Psoas muscle (tissue), 8 donors: ENCODE results near the gene TRAF3IP3. TPM values are rescaled to one million over a fixed set of nuclear protein-coding genes. Genes with fewer than 3 reads are reported as not detected.
A peak's percentile ranks its signal among the peaks of the same experiment; 100 is the strongest.

Source experiments
- ATAC-seq, 4 donors: fragments of 200-7000 bp; cut with Tn5 transposase; one replicate each; pipeline ENCODE4 v1.9.1; 2020; ENCODE audit warnings: moderate library complexity in 3 of 4, mild to moderate bottlenecking in 2 of 4
- DNase-seq, 2 donors: peaks; one replicate each; pipeline ENCODE4 v3.0.0-alpha.2; 2020
- H3K27ac ChIP-seq: fragments of 200-600 bp; one replicate; pipeline ENCODE4 v1.8.0; 2022
- H3K27me3 ChIP-seq, 3 donors: fragments of 200-600 bp in 1 of 3; one replicate each; pipeline versions ENCODE4 v1.6.1 to v1.8.0; 2013 to 2022; ENCODE audit warnings: low read length in 2 of 3, mild to moderate bottlenecking in 2 of 3, moderate library complexity in 1 of 3; ENCODE audit not compliant: insufficient read depth in 3 of 3
- H3K36me3 ChIP-seq, 2 donors: fragments of 200-600 bp in 1 of 2; one replicate each; pipeline versions ENCODE4 v1.6.1 to v1.8.0; 2013 to 2022; ENCODE audit warnings: low read depth in 1 of 2, mild to moderate bottlenecking in 1 of 2, moderate library complexity in 1 of 2; ENCODE audit not compliant: insufficient read depth in 1 of 2
- H3K4me1 ChIP-seq: fragments of 200-600 bp; one replicate; pipeline ENCODE4 v1.8.0; 2022
- H3K4me3 ChIP-seq: fragments of 200-600 bp; one replicate; pipeline ENCODE4 v1.8.0; 2022; ENCODE audit warnings: mild to moderate bottlenecking
- H3K9me3 ChIP-seq: fragments of 200-600 bp; one replicate; pipeline ENCODE4 v1.8.0; 2022
- WGBS, 3 donors: extraction: QIAGEN DNeasy Blood & Tissue Kit; methylation state at CpG; one replicate each; pipeline versions ENCODE4 v1.1.6 to v1.1.7; 2013; 5-methylcytosine and 5-hydroxymethylcytosine counted together
- intact Hi-C, 2 donors: fragments of 100-400 bp; cut with DNase I; formaldehyde crosslinking; loops; one replicate each; pipeline versions ENCODE4 v1.11.0 to v1.14.2; 2022
- polyA plus RNA-seq, 3 donors: library from polyadenylated mRNA; stranded (reverse); fragments of 200-250 nt; gene quantifications; one replicate each; pipeline ENCODE4 v1.2.3, GENCODE V29; 2013
- total RNA-seq, 4 donors: library from RNA; stranded (reverse); fragmentation: NEBNext Ultra II Directional in 2 of 4; extraction: Animal tissue kit (Norgen Biotek cat#: 25700) in 2 of 4; gene quantifications; one replicate each; pipeline versions ENCODE4 v1.2.1 to v1.2.4, GENCODE V29; 2021 to 2023
- TF ChIP-seq, protein P1 (sequence below): fragments of 200-600 bp; IDR thresholded peaks from one replicate; pipeline ENCODE4 v1.8.0; 2022; ENCODE audit warnings: antibody characterized with exemption
- donor health status: healthy with polysubstance abuse.
- donor health status: DM: no; HTN: no; CAD: no; lungs with moderate emphysema.
- donor health status: Bipolar disorder and iron deficiency.
- donor health status: healthy.
- donor health status: DM: yes; HTN: yes; CAD: no.
- donor health status: DM: no; HTN: no; CAD: no.
- donor health status: DM: no; HTN: no; CAD: no.
- donor health status: DM: yes; HTN: yes; CAD: no.

Gene TRAF3IP3
- total and polyA plus RNA-seq, 7 donors, result 0.23 to 2.0 (median 0.84) TPM

DNA sequence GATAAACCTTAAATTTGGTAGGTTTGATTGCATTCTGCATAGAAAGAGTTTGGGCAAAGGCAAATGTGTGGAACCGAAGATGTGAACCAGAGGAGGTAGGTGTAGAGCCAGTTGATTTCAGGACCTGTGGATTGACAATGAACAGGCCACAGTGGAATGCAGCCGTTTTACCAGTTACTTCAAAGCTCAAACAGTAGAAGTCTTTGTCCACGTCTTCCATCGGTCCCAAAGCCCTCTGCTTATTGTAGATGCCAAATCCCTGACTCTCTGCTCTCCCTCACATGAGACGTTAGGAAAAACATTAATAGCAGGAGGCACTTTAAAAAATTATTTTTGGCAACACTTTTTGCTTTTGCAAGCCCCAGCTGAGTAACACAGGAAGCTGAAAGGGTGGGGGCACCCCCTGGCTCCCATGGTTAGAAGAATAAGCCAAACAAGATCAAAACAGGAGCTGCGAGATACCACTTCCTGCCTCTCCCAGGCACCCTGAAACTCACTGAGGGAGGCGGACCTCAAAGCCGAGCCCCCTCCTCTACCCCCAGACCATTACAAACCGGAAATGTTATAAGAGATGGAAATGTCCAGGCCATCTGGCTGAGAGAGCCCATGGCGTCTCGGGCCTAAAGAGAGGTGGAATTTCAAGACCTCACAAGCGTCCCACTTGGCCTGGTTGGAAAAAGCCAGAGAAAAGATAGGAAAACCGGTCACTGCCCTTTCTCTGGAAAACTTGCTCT lies 13.5 kb downstream of the TRAF3IP3 start:
- Histone ChIP-seq H3K4me3 (peak overlapping the region; percentile 19), H3K27ac (peak overlapping the region; percentile 63), H3K27me3 (no peaks in the 10 kb centered on the region), H3K4me1 (no peaks in the 10 kb centered on the region), H3K36me3 (no peaks in the 10 kb centered on the region), H3K9me3 (no peaks in the 10 kb centered on the region)
- ATAC-seq (peak; percentile 36 to 80 (median 66)), DNase-seq (peak; percentile 65 to 76)
- TF ChIP-seq, protein P1, sequence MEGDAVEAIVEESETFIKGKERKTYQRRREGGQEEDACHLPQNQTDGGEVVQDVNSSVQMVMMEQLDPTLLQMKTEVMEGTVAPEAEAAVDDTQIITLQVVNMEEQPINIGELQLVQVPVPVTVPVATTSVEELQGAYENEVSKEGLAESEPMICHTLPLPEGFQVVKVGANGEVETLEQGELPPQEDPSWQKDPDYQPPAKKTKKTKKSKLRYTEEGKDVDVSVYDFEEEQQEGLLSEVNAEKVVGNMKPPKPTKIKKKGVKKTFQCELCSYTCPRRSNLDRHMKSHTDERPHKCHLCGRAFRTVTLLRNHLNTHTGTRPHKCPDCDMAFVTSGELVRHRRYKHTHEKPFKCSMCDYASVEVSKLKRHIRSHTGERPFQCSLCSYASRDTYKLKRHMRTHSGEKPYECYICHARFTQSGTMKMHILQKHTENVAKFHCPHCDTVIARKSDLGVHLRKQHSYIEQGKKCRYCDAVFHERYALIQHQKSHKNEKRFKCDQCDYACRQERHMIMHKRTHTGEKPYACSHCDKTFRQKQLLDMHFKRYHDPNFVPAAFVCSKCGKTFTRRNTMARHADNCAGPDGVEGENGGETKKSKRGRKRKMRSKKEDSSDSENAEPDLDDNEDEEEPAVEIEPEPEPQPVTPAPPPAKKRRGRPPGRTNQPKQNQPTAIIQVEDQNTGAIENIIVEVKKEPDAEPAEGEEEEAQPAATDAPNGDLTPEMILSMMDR, result no peak
- 31 to 43% (median 33%) methylated on average over 13 of the region's 13 CpGs for WGBS, 3 donors
- intact Hi-C loops, result no loop called here

DNA sequence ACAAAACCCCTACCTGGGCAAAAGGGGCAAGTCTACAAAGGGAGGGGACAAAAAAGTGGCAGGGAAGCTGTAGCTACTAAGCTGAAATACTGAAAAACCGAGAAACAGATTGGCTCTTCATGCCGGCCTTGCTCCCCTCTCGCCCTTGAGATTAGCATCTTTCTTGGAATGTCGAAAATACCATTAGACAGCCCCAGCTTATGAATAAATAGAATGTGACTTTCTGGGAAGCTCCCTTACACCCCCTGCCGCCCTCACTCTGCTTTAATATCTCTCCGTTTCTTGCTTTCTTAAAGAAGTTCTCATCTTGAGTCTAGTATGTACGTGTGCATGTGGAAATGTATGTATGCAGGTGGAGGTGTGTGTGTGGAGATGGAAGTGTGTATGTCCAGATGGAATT lies 14.1 kb downstream of the TRAF3IP3 start:
- Histone ChIP-seq H3K36me3 (no peaks in the 10 kb centered on the region), H3K27ac (peak overlapping the region; percentile 63), H3K4me3 (no peak overlapping the region), H3K9me3 (no peaks in the 10 kb centered on the region), H3K4me1 (no peaks in the 10 kb centered on the region), H3K27me3 (no peaks in the 10 kb centered on the region)
- DNase-seq (no peak), ATAC-seq (no peak)
- TF ChIP-seq, protein P1, result no peak
- intact Hi-C loops, result no loop called here
- WGBS, 3 donors, result 64 to 80% (median 72%) methylated on average over 7 of the region's 7 CpGs

DNA sequence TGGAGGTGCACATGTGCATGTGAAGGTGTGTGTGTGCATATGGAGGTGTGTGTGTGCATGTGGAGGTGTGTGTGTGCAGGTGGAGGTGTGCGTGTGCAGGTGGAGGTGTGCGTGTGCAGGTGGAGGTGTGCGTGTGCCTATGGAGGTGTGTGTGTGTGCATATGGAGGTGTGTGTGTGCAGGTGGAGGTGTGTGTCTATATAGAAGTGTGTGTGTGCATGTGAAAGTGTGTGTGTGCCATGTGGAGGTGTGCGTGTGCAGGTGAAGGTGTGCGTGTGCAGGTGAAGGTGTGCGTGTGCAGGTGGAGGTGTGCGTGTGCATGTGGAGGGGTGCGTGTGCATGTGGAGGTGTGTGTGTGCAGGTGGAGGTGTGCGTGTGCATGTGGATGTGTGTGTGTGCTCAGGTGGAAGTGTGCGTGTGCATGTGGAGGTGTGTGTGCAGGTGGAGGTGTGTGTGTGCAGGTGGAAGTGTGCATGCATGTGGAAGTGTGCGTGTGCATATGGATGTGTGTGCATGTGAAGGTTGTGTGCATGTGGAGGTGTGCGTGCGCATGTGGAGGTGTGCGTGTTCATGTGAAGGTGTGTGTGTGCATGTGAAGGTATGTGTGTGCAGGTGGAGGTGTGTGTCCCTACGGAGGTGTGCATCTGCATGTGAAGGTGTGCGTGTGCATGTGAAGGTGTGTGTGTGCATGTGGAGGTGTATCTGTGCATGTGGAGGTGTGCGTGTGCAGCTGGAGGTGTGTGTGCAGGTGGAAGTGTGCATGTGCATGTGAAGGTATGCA lies 15.0 kb downstream of the TRAF3IP3 start:
- intact Hi-C loops, result no loop called here
- Histone ChIP-seq H3K36me3 (no peaks in the 10 kb centered on the region), H3K9me3 (no peaks in the 10 kb centered on the region), H3K4me1 (no peaks in the 10 kb centered on the region), H3K27me3 (no peaks in the 10 kb centered on the region), H3K4me3 (no peak overlapping the region), H3K27ac (no peak overlapping the region)
- DNase-seq (no peak), ATAC-seq (no peak)
- TF ChIP-seq, protein P1, result no peak
- WGBS, 3 donors, result 95 to 97% (median 96%) methylated on average over 17 of the region's 17 CpGs

DNA sequence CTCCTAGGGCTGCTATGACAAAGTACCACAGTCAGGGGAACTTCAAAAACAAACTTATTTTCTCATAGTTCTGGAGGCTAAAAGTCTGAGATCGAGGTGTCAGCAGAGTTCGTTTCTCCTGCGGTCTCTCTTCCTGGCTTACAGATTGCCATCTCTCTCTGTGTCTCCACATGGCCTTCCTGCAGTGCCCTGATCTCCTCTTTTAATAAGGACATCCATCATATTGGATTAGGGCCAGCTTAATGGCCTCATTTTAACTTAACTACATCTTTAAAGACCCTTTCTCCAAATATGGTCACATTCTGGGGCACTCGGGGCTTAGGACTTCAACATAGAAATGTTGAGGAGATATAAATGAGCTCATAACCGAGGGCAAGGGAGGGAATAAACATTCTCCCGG lies 16.3 kb downstream of the TRAF3IP3 start:
- Histone ChIP-seq H3K27me3 (no peaks in the 10 kb centered on the region), H3K36me3 (no peaks in the 10 kb centered on the region), H3K4me3 (no peak overlapping the region), H3K27ac (no peak overlapping the region), H3K4me1 (no peaks in the 10 kb centered on the region), H3K9me3 (no peaks in the 10 kb centered on the region)
- ATAC-seq (no peak), DNase-seq (no peak)
- intact Hi-C loops, result no loop called here
- WGBS, 3 donors, result 48 to 58% (median 50%) methylated on average over 6 of the region's 6 CpGs
- TF ChIP-seq, protein P1, result no peak
